IPS-18c (cell line): ENCODE data around the gene NAP1L1.

Experiments
- H3K4me3 ChIP-seq: 2 replicates; pipeline ENCODE4 v1.7.0; 2013; ENCODE audit warnings: low read depth, mild to moderate bottlenecking, low read length, moderate library complexity; ENCODE audit not compliant: insufficient read depth
- H3K9me3 ChIP-seq: one replicate; pipeline ENCODE4 v1.6.1; 2013; ENCODE audit warnings: mild to moderate bottlenecking, low read length, moderate library complexity; ENCODE audit not compliant: control insufficient read depth, insufficient read depth

NAP1L1 gene, protein sequence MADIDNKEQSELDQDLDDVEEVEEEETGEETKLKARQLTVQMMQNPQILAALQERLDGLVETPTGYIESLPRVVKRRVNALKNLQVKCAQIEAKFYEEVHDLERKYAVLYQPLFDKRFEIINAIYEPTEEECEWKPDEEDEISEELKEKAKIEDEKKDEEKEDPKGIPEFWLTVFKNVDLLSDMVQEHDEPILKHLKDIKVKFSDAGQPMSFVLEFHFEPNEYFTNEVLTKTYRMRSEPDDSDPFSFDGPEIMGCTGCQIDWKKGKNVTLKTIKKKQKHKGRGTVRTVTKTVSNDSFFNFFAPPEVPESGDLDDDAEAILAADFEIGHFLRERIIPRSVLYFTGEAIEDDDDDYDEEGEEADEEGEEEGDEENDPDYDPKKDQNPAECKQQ

DNA sequence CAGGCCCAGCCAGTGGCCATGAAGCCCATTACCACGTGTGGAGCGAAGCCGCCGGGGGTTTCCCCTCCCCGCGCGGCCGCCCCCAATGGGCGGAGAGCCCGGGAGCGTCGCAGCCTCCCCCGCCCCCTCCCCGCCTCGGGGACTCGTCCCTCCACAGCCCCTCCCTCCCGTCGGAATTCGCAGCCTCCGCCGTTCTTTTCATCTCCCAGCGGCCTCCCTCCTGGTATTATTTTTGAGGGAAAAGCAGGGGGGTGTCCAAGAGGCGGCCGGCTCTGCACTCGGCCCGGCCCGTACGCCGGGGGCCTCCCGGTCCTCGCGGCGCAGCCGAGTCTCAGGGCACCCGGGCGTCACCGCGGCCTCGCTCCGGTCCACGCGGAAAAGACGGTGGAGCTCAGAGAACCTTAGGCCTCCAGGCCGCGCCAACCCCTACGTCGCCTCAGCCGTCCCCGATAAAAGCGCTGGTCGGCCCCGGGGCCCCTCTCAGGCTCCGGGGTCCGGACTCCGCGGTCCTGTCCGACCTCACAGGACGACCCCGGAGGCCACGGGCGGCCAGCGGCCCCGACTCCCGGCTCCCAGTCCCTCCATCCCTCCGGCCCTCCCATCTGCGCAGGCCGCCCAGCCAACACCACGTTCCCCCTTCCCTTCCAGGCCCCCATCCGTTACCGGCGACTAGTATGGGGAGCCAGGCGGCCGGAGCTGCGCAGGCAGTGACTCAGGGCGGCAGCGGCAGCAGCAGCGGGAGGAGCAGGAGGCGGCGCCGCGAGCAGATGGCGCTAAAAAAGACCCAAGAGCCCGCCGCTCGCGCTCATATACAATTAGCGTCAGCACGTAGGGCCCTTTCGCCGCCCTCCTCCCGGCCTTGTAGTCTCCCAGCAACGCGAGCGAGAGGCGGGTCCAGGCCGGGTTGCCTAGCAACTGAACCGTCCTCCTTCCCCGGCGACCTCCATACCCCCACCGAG lies at the start of gene NAP1L1:
Gene NAP1L1, minus strand, starts transcription at position 782 of the 959 bp plus-strand sequence. CDS start 10,466 bp downstream, outside the sequence.
- Histone ChIP-seq H3K9me3 (peaks cover 2% of the 10 kb centered on the region), H3K4me3 (peak within 1 kb of the TSS; percentile 93)

DNA sequence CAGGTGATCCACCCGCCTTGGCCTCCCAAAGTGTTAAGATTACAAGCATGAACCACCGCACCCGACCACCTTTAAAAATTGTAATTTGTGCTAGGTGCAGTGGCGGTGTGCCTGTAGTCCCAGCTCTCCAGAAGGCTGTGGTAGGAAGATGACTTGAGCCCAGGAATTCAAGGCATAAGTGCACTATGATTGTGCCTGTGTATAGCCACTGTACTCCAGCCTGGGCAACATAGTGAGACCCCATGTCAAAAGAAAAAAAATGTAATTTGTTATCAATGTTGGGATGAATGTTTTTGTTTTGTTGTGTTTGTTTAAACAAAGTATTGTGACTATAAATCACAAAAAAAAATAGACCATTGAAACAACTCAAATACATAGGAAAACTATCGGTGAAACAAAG lies 43.1 kb upstream of the NAP1L1 start:
- Histone ChIP-seq H3K9me3 (no peaks in the 10 kb centered on the region), H3K4me3 (no peak overlapping the region)

DNA sequence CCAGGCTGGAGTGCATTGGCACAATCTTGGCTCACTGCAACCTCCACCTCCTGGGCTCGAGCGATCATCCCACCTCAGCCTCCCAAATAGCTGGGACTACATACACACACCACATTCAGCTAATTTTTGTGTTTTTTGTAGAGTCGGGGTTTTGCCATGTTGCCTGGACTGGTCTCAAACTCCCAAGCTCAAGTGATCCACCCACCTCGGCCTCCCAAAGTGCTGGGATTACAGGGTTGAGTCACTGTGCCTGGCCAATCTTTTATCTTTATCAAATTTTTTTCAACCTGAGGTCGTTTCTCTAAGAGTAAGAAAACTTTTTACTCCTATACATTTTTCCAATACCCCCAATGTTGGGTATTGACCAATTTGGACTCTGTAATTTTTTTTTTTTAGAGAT lies 40.0 kb upstream of the NAP1L1 start:
- no peaks in the 10 kb centered on the region for H3K9me3 ChIP-seq
- no peak overlapping the region for H3K4me3 ChIP-seq

DNA sequence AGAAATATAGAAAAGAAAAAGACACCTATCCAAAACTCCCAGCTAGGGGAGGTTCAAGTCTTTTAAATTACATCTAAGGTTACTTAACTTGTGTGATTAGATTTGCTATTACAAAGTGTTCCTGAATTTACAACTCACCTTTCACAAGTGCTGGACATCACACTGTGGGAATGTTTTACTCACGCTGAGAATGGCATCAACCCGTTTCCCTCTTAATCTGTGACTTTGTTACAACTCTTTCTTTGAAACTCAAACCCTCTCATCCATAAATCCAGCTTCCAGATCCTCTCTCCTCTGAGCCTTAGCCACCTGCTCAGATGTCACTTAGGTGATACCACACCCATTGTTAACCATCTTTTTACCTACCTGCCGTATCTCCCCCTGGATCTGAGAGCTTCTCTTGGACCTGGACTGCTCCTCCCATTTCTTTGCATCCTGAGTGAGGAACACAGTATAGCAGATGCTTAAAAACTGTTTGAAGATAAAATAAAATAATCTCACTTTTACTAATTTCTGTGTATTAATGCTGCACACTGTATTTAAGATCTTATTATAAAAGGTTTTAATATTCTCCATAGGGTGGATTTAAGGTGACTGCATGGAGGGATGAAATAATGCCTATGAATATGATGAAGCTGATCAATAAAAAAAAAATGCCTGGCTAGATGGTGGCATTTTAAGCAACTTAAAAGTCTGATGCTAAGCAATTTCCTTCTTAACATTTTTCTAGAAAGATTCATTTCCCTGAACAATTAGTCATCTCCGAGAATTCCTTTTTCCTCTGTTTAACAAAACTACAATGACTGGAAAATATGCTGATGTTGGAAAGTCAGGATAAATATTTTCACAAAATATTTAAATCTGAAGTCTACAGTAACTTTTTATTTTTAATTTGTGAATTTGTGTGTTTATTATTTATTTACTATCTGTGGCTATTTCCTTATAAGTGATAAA lies 39.1 kb upstream of the NAP1L1 start:
- H3K4me3 ChIP-seq, result no peak overlapping the region
- no peaks in the 10 kb centered on the region for H3K9me3 ChIP-seq

DNA sequence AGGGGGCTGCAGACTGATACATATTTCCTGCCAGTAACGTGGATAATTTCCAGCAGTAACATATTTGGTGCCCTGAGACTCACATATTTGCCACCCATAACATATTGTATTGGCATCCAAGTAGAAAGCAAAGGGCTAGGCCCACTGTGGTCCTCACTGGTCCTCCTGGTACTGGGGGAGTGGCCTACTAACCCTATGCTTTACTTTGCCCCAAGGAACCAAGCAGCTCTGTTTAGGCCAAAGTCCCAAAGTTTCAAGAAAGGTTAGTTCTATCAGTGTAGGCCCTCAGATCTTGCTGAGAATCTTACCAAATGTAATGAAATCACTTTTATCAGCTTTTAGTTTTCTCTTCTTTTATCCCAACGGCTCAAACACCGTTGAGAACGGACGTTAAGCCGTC lies 35.4 kb upstream of the NAP1L1 start:
- no peak overlapping the region for H3K4me3 ChIP-seq
- no peaks in the 10 kb centered on the region for H3K9me3 ChIP-seq

DNA sequence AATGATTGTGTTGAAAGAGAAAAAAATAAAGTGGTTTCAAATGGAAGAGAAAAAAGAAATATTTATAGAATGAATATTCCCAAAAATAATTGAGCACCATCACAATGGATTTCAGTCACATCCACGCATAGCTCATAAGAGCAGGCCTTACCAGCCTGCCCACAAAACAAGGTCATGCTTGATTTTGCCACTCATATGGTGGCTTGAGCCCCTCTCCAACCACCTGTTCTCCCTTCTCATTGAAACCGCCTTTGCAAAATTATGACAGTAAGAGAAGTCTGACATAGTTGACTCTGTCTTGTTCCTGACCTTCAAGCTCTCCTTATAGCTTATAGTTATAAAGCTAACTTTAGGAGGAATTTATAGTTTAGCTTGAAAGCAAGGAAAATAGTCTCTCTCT lies 33.3 kb upstream of the NAP1L1 start:
- Histone ChIP-seq H3K4me3 (no peak overlapping the region), H3K9me3 (no peaks in the 10 kb centered on the region)

DNA sequence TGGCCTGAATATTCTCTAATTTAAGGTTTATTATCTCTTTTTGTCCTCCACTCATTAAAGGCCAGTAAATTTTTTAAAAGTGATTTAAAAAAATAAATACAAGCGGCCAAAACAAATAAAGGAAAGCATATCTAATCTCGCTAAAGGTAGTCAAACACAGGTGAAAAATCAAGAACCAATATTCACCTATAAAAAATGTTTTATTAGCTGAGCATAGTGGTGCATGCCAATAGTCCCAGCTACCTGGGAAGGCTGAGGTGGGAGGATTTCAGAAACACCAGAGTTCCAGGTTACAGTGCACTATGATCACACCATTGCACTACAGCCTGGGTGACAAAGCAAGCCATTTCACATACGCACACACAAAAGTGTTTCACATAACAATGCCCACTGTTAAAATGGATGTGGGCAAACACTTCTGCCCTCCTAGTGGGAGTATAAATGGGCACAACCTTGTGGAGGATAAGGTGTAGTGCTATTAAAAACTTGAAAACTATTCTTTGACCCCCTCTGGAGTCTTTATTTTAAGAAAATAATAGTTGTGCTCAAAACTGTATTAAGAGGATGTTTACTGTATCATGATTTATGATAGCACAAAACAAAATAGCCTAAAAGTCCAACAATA lies 32.7 kb upstream of the NAP1L1 start:
- no peak overlapping the region for H3K4me3 ChIP-seq
- no peaks in the 10 kb centered on the region for H3K9me3 ChIP-seq

DNA sequence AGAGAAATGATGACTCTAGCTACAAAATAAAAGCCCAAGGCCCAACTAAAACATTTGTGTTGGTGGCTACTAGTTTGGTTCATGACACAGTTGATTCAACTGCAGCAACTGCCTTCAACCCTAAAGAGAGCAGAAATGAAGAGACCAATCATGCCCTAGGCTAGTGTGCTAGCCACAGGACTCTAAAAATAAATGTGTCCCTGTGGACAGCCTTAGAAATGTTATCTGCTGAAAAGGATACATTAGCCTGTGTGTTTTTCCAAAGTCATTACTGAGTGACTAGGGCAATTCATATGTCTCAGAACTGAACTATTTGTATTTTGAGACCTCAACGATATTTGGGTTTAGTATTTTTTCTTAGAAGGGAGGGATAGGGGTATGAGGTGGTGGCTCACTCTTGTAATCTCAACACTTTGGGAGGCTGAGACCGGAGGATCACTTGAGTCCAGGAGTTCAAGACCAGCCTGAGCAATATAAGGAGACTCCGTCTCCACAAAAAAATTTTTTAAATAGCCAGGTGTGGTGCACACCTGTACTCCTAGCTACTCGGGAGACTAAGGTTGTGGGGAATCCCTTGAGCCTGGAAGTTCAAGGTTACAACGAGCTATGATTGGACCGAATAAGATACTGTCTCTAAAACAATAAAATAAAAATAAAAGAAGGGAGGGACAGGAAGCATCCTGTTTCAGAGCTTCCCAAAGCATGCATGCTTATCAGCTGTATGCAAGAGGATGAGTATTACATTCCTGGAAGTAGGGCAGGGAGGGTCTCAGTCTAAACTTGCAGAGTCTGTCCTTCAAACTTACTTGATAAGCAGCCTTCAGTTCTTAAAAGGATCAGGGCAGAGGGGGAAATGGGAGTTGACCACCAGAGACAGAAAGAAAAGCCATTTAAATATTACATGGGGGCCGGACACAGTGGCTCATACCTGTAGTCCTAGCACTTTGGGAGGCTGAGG lies 29.6 kb upstream of the NAP1L1 start:
- Histone ChIP-seq H3K4me3 (no peak overlapping the region), H3K9me3 (no peaks in the 10 kb centered on the region)

DNA sequence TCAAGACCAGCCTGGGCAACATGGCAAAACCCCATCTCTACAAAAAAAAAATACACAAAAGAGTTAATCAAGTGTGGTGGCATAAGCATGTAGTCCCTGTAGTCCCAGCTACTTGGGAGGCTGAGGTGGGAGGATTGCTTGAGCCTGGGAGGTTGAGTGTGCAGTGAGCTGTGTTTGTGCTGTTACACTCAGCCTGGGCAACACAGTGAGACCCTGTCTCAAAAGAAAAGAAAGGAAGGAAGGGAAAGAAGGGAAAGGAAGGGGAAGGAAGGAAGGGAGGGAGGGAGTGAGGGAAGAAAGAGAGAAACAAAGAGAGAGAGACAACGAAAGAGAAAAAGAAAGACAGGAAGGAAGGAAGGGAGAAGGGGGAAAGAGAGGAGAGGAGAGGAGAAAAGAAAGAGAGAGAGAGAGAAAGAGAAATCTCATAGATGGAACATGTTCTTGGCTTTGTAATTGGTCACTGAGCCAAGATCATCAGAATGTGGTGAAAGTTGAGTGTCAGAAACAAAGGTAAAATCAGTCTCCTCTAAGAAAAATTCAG lies 26.8 kb upstream of the NAP1L1 start:
- no peaks in the 10 kb centered on the region for H3K9me3 ChIP-seq
- no peak overlapping the region for H3K4me3 ChIP-seq

DNA sequence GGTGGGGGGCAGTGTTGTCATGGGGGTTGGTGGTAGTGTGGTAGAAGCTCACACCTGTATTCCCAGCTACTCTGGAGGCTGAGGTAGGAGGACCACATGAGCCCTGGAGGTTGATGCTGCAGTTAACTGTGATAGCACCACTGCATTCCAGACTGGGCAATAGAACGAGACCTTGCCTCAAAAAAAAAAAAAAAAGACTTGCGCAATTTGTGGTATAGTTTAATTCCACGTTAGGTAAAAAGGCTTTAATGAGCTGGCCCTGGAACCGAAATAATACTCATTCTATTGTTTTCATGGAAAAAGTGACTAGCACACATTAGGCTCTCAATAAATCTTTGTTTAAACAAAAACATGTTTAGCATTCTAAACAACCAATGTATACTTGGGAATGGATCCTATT lies 25.4 kb upstream of the NAP1L1 start:
- Histone ChIP-seq H3K4me3 (no peak overlapping the region), H3K9me3 (no peaks in the 10 kb centered on the region)

DNA sequence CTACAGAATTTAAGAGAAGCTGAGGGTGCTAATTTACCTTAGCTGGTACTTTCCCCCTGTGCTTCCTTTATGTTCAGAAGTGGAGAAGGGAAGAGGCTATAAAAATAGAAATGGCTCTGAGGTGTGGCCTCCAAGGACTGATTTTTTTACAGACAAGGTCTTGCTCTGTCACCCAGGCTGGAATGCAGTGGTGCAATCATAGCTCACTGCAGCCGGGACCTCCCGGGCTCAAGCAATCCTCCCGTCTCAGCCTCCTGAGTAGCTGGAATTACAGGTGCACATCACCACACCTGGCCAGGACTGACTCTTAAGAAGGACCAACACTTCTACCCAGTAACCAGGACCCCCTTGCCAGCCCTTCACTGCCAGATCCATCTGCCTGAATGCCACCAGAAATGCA lies 23.9 kb upstream of the NAP1L1 start:
- no peak overlapping the region for H3K4me3 ChIP-seq

DNA sequence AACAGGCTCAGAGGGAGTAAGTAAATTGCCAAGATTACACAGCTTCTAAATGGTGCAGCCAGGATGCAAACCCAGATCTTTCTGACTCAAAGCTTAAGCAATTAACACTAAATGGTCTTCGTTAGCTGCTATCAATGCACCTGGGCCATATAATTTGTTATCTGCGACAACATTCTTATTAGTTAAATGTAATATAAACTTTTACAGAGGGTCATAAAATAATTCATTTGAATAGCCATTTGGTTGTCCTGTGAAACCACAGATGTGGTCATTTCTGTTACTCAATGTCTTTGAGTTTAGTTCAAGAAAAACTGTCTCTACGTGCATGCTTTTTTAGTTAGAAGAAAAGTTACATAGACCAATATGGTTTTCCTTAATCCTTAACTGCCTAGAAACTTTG lies 22.1 kb upstream of the NAP1L1 start:
- no peak overlapping the region for H3K4me3 ChIP-seq

More for the DNA sequence above, 23.9 kb upstream of the NAP1L1 start:
- H3K9me3 ChIP-seq, result no peaks in the 10 kb centered on the region

DNA sequence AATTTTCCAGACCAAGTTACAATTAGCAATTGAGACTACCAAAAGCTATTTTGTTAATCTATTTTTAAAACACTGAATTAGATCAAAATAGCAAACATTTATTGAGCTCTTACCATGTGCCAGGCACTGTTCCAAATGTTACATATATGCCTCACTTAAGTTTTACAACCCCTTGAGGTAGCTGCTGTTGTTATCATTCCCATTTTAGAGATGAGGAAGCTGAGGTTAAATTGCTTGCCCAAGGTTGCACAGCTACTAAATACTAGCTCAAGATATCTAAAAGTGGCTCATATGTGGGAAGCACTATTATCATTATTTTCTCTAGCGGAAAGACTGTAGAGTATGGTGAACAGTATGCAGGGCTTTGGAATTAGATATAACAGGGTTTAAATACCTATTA lies 19.5 kb upstream of the NAP1L1 start:
- no peaks in the 10 kb centered on the region for H3K9me3 ChIP-seq
- no peak overlapping the region for H3K4me3 ChIP-seq

More for the DNA sequence above, 22.1 kb upstream of the NAP1L1 start:
- H3K9me3 ChIP-seq, result no peaks in the 10 kb centered on the region

DNA sequence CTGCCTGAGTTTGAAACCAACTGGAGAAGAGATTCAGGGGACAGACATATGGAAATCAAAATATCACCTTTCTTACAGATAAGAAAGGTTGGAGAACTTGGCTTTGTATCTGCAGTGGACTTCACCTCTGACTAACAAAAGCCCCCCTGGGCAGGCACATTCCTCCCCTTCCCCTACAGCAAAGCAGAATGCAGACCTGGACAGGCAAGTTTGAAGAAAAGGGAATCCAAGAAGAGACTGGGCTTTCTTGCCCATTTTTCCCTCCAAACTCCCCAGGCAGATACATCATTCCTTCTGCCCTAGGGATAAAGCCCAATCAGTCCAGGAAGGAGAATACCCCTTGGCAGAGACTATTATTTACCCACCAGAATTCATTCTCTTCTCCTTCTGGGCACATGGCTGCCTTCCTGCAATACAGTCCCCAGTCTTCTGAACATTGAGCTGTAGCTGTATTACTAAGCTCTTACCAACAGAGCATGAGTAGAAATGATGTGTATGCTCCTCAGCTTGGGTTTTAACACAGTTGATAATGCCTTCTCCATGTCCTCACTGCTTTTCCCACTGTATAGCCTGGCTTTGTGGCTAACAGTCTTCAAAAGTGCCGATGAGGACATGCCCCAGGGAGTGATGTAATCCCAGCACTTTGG lies 17.4 kb upstream of the NAP1L1 start:
- no peak overlapping the region for H3K4me3 ChIP-seq
- H3K9me3 ChIP-seq, result no peaks in the 10 kb centered on the region

DNA sequence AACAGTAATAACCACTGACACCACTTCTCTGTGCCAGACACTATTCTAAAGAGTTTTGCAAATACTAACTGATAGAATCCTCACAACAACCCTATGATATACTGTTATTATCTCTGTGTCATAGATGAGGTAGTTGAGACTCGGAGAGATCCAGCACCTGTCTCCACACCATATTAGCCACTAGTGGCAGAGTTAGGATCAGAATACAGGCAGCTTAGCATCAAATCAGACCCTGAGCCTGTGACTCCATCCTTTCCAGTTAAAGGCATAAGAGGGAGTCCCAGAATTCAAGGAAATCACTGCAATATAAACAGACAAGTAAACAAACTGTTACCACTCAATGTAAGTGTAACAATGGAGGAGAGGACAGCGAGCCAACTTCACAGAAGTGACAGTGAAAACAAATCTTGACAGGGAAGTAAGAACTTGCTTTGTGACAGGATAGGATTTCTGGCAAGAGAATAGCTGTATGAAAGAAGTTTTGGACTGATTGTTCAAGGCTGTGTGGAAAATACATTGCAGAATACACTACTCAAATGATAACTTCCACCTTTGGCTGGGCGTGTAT lies 11.7 kb upstream of the NAP1L1 start:
- no peaks in the 10 kb centered on the region for H3K9me3 ChIP-seq

More for the DNA sequence above, 11.7 kb upstream of the NAP1L1 start:
- H3K4me3 ChIP-seq, result no peak overlapping the region
